Dermis blood vessel endothelial cell (primary cell): ENCODE results near the gene RFC1. TPM values are rescaled to one million over a fixed set of nuclear protein-coding genes. Genes with fewer than 3 reads are reported as not detected.
"Not testable (repeated sequence)": the region's sequence is repeated elsewhere in the genome, so short reads cannot be mapped to it uniquely, and the experiment has no call there.

Source experiments
- DNase-seq: peaks from one replicate; pipeline ENCODE4 v3.0.0; 2010
- total RNA-seq: library from RNA; depleted of rRNA; stranded (reverse); fragments of >200 nt; gene quantifications from 2 replicates; pipeline ENCODE4 v1.2.3, GENCODE V29; 2014

RFC1 gene
- total RNA-seq, 1 donor from 2014 or later, result 46.3 TPM

DNA sequence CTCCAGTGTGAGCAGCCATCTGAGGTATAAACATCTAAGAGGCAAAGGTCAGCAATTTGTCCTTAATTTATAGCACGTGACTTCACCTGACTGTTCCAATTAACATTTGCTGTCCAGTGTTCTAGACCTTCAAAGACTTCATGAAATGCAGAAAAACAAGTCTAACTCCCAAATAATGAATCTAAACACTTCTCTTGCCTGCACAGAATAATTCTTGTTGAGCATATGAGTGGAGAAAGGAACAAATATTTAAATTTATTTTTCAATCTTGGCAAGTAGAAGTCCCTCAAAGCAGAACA, 12.0 kb downstream of the RFC1 start:
- DNase-seq, result no peak

DNA sequence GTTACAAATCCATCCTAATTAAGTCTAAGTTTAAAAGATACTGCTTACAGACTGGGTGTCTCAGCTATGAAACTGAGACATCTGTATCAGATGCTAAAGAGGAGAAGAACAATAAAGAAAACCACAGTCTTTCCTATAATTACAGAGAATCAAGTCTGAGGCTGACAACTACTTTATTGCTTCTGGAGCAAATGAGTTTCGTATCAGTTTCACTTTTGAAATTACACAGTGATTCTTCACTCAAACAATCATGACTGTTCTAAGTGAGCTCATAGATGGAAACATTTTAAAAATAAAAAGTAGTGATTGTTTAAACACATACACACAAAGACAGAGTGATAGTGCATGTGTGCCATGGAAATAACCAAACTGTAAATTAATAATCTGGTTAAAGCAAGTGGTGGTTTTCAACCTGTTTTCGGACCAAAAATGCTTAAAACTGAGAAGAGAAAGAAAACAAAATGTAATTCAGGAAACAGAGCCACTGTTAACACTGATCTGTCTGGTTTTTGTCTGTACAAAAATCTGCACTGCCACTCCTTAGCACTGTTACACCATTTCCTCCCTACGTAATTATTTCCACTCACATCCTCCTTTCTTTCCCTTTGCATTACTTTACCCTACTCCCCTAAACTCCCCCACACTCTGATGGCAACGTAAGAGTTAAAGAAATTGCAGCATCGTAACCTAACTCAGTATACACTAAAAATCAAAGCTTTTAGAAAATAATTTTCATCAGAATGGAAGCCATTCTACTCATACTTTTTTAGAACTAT, 12.5 kb downstream of the RFC1 start:
- peak; percentile 73 for DNase-seq

GRCh38 chr4:39353149-39353477, 13.0 kb downstream of the RFC1 start:
- not testable (repeated sequence) for DNase-seq

DNA sequence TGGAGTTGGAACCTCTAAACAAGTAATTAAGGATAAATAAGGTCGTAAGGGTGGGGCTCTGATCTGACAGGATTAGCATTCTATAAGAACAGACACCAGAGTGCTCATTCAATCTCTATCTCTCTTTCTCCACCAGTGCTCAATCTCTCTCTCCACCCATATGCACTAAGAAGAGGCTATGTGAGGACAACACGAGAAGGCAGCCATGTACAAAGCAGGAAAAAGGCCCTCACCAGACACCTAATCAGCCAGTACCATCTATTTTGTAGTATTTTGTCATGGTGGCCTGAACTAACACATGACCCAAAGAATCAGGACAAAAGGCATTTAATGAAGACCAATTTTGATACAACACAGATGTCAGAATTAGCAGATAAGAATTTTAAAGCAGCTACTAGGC, 16.8 kb downstream of the RFC1 start:
- DNase-seq, result no peak

- no peak for DNase-seq
Observed at GRCh38 chr4:39348371-39349315, 17.5 kb downstream of the RFC1 start.

- no peak for DNase-seq
Observed at GRCh38 chr4:39346856-39347519, 19.2 kb downstream of the RFC1 start.

- DNase-seq, result no peak
Observed at GRCh38 chr4:39342731-39343130, 23.4 kb downstream of the RFC1 start.

DNA sequence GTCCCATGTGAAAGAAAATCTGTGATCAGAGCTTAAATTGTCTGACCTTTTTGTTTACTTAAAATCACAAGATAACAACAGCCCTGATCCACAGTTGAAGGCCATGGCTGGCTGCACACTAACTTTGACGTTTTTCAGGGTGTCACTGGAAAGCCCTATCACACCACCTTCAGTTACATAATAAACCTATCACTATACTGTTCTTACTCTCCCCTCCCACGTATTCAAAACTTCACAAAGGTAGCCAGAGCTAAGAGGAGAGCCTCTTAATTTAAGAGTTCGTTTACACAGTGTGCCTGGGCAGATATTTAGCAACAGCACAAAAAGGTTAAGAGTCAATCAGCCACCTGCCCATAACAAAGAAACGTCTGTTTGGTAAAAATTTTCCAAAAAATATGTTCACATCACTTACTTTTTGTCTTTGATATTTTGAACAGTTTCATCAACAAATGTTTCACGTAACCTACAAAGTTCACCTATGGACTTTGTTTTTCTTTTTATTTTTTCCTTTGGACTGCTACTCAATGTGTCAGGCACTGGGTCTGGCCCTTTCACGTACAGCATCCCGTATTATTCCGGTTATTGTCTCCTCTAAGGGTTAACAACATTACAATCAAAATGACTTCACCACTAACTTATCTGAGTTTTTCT, 25.0 kb downstream of the RFC1 start:
- no peak for DNase-seq

- DNase-seq, result no peak
Observed at GRCh38 chr4:39339968-39340367, 26.2 kb downstream of the RFC1 start.

GRCh38 chr4:39337841-39338240, 28.3 kb downstream of the RFC1 start:
- DNase-seq, result no peak

GRCh38 chr4:39335566-39335965, 30.6 kb downstream of the RFC1 start:
- no peak for DNase-seq

DNA sequence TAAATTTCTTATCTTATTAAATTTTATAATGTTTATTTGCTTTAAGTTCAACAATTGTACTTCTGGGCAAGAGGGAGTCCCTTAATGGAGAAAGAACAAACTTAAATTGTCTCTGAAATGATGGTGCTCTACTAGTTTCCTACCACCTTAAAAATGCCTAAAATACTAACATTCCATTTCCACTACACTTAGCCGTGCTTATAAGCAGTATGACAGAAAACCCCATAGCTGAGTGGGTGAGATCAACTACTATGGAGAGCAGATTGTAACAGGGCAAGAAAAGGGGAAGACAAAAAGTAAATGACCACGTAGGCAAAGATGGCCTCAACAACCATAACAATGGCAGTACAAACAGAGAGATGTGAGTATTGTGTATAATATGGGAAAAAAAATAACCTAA, 35.0 kb downstream of the RFC1 start:
- DNase-seq, result no peak

DNA sequence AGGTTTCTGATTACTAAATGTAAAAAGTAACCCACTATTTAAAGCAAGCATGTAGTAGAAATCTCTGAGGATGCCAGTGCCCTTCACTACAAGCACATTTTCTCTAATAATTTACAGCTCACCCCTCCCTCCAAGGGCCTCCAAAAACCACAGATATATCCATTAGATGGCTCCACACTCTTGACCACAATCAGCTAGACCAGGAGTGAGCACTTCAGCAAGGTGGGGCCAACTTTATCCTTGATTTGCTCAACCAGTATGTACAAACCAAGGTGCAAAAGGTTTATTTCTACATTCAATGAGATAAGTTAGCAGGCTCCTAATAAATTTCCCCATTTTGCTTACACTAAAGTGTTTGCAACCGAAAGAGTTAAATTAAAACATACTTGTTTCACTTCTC, 35.8 kb downstream of the RFC1 start:
- DNase-seq, result no peak

- DNase-seq, result no peak
Observed at GRCh38 chr4:39326468-39326977, 39.6 kb downstream of the RFC1 start.

GRCh38 chr4:39324897-39325613, 41.1 kb downstream of the RFC1 start:
- no peak for DNase-seq

DNA sequence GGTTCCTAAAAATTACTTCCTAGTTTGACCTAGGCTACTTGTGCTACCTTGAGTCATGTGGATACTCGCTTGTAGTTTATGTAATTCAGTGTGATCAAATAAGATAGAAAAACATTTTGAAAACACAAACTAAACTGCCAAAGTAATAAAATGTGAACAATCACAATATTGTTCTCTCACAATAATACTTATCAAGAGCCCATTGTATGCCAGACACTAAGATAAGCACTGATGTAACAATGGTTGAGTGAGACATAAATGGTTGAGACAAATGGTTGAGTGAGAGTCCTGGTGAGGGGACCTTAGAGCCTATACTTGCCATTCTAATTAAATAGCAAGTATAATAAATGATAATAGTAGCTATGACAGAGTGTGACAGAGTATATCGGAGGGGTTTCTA, 41.7 kb downstream of the RFC1 start:
- DNase-seq, result no peak

DNA sequence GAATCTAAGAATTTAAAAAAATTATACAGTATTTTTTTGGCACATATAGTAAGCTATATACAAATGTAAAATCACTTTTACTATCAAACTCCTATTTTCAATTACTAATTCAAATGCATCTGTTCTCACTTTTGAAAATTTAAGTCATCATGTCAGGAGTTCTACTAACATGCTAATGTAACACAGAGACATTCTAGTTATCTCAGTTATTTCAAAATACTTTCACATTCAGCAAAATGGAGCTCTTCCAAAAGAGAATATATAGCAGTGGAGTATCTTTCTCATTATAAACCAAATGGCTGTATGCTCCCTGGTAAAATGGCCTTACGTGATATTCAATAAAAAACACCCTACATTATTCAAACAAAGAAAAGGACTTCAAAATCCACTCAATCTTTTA, 42.3 kb downstream of the RFC1 start:
- DNase-seq, result no peak

GRCh38 chr4:39320381-39321115, 45.6 kb downstream of the RFC1 start:
- DNase-seq, result no peak

DNA sequence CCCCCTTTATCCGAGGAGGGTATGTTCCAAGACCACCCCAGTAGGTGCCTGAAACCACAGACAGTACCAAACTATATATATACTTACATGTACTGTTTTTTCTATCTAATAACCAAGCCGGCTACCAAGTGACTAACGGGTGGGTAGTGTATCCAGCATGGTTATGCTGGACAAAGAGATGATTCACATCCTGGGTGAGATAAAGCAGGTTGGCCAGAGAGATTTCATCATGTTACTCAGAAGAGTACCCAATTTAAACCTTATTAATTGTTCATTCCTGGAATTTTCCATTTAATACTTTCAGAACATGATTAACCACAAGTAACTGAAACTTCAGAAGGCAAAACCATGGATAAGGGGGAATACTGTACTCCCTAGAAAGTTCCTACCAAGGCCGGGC, 46.5 kb downstream of the RFC1 start:
- no peak for DNase-seq

DNA sequence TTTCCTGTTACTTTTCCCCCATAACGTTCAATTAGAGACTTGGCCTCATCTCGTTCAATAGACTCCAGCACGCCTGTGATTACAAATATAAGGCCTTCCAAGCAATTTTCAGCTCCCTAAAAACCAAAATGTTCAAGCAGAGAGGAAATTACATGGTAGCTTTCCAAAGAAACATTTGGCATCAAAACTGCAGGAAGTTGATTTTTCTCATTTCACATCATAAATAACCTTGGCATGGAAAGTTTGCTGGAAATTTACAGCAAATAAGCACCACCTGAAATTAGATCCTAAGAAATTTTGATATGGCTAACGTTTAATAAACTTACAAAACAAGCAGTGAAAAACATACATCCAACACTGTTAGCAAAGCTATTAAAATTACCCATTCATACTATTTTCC, 53.3 kb downstream of the RFC1 start:
- DNase-seq, result peak; percentile 37

- peak; percentile 86 for DNase-seq
Observed at GRCh38 chr4:39308611-39309010, 57.6 kb downstream of the RFC1 start.
